ENCODE results near the gene QSOX2.

QSOX2 gene

DNA sequence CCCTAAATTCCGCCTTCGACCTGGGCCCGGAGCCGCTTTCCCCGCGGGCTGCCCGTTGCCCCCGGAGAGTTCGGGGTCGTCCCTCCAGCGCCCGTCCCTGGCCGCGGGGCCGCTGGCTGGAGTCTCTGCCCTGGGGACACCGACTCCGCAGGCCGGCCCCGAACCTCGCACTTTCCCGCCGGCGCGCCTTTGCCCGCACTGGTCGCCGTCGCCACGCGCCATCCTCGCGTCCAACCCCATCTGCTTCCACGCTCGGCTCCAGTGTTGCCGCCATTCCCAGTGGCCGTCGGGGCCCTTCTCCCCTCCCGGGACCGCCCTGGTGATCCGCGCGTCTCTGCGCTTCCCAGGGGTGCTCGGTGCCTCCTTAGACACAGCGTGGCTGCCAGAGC lies 51.7 kb downstream of the QSOX2 start:
- TF ChIP-seq, protein P1, sequence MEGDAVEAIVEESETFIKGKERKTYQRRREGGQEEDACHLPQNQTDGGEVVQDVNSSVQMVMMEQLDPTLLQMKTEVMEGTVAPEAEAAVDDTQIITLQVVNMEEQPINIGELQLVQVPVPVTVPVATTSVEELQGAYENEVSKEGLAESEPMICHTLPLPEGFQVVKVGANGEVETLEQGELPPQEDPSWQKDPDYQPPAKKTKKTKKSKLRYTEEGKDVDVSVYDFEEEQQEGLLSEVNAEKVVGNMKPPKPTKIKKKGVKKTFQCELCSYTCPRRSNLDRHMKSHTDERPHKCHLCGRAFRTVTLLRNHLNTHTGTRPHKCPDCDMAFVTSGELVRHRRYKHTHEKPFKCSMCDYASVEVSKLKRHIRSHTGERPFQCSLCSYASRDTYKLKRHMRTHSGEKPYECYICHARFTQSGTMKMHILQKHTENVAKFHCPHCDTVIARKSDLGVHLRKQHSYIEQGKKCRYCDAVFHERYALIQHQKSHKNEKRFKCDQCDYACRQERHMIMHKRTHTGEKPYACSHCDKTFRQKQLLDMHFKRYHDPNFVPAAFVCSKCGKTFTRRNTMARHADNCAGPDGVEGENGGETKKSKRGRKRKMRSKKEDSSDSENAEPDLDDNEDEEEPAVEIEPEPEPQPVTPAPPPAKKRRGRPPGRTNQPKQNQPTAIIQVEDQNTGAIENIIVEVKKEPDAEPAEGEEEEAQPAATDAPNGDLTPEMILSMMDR (IDR thresholded peaks at IDR 0.05; ENCODE audit: low read depth, low read length): no peak
- DNase-seq (ENCODE audit: extremely low read depth, low read depth): no peak

DNA sequence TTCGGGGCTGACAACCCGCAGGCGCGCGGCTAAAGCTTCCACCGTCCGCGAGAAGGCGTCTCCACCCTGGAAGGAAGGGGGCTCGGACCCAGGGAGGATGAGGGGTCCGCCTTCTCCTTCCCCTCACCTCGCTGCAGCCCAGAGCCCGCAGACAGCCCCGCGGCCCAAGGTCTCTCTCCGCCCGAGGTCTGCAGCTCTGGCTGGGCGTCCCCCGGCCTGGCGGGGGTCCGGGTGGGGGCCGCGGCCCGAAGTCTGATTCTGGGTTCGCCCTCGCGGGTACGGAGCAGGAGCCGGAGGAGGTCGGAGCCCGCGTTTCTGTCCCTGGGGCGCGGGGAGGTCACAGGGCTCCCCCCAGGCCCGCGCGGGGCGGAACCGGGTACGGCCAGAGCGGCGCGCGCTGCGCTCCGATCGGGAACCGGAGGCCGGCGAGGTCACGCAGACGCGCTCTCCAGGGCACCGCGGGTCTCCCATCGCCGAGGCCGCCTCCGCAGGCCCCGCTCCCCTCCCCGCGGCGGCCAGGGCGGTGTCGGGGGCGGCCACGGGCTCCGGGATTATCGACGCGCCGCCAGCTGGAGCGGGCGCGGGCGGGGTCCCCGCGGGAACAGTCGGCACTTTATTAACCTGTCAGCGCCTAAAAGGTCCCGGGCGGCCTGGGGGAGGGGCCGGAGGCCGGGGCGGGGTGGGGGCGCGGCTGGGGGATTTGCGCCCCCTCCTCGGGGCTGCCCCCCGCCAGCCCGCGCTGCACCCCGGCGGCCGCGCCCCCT lies 52.3 kb downstream of the QSOX2 start:
- TF ChIP-seq, protein P1 (IDR thresholded peaks at IDR 0.05; ENCODE audit: low read depth, low read length): no peak
- DNase-seq (ENCODE audit: extremely low read depth, low read depth): no peak

DNA sequence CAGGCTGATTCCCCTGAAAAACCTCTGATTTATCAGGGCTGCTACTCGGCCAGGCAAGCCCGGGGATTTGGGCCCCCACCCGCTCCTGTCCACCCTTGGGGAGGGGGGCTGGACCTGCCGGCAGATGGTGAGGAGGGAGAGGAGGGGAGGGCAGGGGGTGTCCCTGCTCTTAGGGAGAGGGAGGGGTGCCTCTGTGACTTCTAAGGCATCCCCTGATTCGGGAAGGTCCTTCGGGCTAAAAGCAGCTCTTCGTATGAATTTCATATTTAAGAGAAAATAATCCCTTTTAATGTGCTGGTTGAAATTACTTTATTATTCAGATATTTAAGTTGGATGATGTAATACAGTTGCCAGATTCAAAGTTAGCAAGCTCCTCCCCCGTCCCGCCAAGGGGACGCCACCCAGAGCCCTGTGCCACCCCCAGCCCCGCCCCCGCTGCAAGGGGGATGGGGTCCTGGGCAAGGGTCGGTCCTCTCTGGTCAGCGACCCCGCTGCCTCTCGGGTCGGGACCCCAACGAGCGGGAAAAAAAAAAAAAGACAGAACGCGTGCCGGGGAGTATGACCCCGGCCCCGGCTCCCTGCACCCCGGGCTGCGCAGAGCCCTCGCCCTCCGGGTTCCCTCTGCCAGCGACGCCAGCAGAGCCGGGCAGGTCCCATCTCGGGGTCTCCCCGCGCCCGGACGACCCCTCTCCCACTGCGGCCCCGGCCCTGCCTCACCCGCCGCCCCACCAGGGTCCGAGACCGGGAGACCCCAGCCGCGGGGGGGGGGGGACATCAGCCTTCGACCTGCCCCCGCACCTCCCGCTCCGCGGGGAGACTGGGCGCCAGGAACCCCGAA lies 53.1 kb downstream of the QSOX2 start:
- DNase-seq (ENCODE audit: extremely low read depth, low read depth): no peak
- TF ChIP-seq, protein P1 (IDR thresholded peaks at IDR 0.05; ENCODE audit: low read depth, low read length): no peak

DNA sequence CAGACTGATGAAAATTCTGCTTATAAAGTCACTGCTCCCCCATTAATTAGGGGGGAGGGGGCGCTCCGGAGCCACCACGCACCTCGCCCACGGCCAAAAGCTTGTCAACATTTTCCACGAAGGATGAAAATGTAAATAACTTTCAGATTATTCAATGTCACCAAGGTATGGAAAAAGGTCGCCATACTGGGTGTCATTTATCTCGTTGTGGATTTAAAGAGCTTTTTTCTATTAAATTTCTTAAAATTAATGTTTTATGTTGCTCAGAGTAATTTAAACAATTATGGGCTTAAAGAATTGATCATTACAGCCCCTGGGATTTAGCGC lies 53.7 kb downstream of the QSOX2 start:
- TF ChIP-seq, protein P1 (IDR thresholded peaks at IDR 0.05; ENCODE audit: low read depth, low read length): no peak
- DNase-seq (ENCODE audit: extremely low read depth, low read depth): no peak

DNA sequence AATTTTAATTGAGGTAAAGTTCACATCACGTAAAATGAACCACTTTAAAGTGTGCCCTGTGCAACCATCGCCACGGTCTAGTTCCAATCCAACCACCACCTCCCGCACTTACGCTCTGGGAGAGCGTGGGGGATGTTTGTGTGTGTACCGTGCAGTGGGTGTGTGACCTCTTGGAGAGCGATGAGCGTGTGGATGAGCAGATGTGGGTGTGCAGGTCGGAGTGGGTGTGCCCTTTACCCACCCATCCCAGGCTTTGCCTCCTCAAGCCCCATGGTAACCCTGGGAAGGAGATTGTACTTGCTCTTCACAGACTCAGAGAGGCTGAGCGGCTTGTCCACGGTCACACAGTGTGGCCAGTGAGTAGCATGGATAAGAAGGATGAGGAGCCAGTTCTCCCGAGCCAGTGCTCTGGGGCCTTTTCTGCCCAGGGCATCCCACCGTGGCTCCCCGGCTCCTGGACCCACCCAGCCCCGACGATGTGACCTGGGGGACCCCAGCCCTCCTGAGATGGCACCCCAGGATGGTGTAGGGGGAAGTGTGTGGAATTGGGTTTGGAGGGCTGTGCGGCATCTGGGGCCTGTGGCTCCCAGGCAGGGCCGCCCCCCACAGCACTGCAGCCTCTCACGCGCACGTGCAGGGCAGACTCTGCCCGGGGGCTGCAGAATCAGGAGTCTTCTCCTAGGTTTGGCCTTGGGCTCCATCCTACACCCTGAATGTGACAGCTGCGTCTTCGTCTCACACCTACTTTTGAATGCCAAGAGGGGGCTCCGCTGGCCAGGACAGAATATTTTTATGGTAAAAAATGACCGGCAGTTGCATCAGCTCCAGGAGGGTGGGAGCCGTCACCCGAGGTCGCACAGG lies 54.3 kb downstream of the QSOX2 start:
- no peak for DNase-seq (ENCODE audit: extremely low read depth, low read depth)
- TF ChIP-seq, protein P1 (IDR thresholded peaks at IDR 0.05; ENCODE audit: low read depth, low read length): no peak

DNA sequence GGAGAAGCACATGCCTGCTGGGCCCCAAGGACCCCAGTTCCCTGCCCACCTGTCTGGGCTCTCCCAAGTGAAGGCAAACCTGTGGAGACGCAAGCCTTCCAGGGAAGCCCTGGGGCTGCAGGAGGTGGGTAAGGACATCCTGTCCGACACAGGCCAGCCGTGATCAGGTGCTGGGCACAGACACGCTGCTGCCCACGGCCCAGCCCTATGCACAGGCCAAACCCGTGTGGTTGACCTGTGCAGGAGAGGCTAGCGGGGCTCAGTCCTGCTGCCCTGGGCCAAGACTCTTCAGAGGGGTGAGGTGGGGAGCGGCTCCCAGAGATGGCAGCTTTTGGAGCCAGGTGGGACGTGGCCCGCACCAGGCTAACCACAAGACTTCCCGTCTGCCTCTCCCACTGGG lies 55.0 kb downstream of the QSOX2 start:
- no peak for DNase-seq (ENCODE audit: extremely low read depth, low read depth)
- TF ChIP-seq, protein P1 (IDR thresholded peaks at IDR 0.05; ENCODE audit: low read depth, low read length): no peak

All from AG09319 (cell line).